ENCODE results near the gene EPHB1.

The EPHB1 gene

DNA sequence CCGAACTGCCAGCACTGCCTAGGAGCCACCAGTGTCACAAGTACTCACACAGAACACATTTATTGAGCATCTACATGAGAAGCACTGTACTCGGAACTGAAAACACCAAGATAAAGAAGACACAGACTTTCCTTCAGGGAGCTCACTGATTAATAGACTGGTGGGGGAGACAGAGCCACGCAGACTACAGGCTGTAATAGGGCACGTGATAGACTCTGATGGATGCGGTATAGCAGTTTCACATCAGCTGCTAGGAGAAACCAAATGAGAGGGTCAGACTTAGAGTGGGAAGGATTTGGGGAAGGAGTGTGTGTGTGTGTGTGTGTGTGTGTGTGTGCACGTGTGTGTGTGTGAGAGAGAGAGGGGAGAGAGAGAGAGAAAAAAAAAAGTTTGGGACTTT lies 12.1 kb downstream of the EPHB1 start:
- DNase-seq: no peak
- H3K27ac ChIP-seq: no peak overlapping the region
- TF ChIP-seq, protein P1, sequence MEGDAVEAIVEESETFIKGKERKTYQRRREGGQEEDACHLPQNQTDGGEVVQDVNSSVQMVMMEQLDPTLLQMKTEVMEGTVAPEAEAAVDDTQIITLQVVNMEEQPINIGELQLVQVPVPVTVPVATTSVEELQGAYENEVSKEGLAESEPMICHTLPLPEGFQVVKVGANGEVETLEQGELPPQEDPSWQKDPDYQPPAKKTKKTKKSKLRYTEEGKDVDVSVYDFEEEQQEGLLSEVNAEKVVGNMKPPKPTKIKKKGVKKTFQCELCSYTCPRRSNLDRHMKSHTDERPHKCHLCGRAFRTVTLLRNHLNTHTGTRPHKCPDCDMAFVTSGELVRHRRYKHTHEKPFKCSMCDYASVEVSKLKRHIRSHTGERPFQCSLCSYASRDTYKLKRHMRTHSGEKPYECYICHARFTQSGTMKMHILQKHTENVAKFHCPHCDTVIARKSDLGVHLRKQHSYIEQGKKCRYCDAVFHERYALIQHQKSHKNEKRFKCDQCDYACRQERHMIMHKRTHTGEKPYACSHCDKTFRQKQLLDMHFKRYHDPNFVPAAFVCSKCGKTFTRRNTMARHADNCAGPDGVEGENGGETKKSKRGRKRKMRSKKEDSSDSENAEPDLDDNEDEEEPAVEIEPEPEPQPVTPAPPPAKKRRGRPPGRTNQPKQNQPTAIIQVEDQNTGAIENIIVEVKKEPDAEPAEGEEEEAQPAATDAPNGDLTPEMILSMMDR (IDR thresholded peaks at IDR 0.05; ENCODE audit: low read depth, low read length, missing control alignments): no peak
- H3K4me3 ChIP-seq (ENCODE audit: low read depth, low read length): no peak overlapping the region
- no peaks in the 10 kb centered on the region for H3K27me3 ChIP-seq (replicated peaks)
- in situ Hi-C loops (cut with HindIII; ENCODE audit: low pct_ligation_motif_present, low sequenced_read_pairs): no loop called here
- H3K36me3 ChIP-seq (replicated peaks): no peaks in the 10 kb centered on the region

DNA sequence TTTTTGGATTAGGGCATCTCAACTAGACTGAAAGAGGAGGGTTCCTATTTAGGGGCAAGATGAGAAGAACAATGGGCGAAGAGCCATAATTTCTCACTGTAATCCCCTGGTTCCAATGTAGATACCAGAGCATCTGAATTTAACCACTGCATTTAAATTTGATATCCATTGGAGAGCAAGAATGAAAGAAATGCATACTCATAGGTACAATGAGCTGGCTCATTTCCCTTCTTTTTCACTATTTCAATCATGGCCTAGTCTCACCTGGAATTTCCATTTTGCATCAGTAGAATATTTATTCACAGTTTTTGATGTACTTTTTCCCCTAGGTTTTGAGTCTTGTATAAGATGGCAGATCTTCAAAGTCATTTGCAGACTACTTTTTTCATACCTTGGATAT lies 13.8 kb downstream of the EPHB1 start:
- no peak for DNase-seq
- no peak overlapping the region for H3K4me3 ChIP-seq (ENCODE audit: low read depth, low read length)

DNA sequence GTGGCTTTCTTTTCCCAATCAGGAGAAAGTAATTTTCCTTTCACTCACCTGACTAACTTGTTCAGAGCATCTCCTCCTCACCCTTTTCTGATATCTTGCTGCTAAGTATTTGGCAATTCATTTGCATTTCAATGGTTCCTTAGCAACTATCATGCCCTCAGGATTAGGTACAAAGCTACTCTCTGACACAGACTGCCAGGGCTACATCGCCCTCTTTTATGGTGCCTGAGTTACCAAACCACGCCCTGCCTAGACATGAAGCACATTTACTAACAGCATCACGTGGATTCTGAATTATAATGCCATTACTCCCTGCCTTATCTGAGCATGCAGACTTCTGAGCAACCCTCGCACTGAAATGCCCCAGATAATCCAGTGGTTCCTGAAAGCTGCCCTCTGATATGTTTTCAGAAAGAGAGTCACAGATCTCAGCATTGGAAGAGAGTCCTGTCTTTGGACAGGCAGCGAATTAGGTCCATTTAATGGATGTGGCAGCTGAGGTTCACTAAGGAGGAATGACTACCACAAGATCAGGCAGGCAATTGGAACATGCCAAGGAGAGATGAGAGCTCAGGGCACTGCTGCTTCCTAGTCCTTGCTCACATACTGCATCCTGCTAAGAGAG lies 14.5 kb downstream of the EPHB1 start:
- Histone ChIP-seq H3K4me3 (ENCODE audit: low read depth, low read length) (no peak overlapping the region), H3K27ac (no peak overlapping the region), H3K36me3 (replicated peaks) (no peaks in the 10 kb centered on the region), H3K27me3 (replicated peaks) (no peaks in the 10 kb centered on the region)
- in situ Hi-C loops (cut with HindIII; ENCODE audit: low pct_ligation_motif_present, low sequenced_read_pairs): no loop called here
- TF ChIP-seq, protein P1 (IDR thresholded peaks at IDR 0.05; ENCODE audit: low read depth, low read length, missing control alignments): no peak
- no peak for DNase-seq

More for the DNA sequence above, 13.8 kb downstream of the EPHB1 start:
- no peaks in the 10 kb centered on the region for H3K36me3 ChIP-seq (replicated peaks)
- H3K27ac ChIP-seq: no peak overlapping the region
- no peaks in the 10 kb centered on the region for H3K27me3 ChIP-seq (replicated peaks)
- TF ChIP-seq, protein P1 (IDR thresholded peaks at IDR 0.05; ENCODE audit: low read depth, low read length, missing control alignments): no peak
- in situ Hi-C loops (cut with HindIII; ENCODE audit: low pct_ligation_motif_present, low sequenced_read_pairs): no loop called here

DNA sequence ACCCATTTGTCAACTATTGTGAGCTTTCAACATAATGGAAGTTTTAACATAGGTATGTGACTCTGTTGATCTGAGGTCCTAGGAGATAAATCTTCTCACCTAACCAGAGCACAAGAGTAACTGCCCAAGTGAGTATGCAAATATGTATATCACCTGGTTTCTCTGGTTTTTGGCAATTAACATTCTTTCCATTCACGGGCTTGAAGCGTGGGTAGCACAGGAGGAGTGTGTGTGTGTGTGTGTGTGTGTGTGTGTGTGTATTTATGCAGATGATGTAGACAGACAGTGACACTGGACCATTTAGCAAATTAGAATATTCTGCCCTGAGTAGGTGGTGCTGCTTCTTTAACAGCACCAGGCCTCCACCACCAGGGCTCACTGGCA lies 15.0 kb downstream of the EPHB1 start:
- TF ChIP-seq, protein P1 (IDR thresholded peaks at IDR 0.05; ENCODE audit: low read depth, low read length, missing control alignments): no peak
- H3K36me3 ChIP-seq (replicated peaks): no peaks in the 10 kb centered on the region
- H3K4me3 ChIP-seq (ENCODE audit: low read depth, low read length): no peak overlapping the region
- H3K27ac ChIP-seq: no peak overlapping the region
- H3K27me3 ChIP-seq (replicated peaks): no peaks in the 10 kb centered on the region
- DNase-seq: no peak
- in situ Hi-C loops (cut with HindIII; ENCODE audit: low pct_ligation_motif_present, low sequenced_read_pairs): no loop called here

DNA sequence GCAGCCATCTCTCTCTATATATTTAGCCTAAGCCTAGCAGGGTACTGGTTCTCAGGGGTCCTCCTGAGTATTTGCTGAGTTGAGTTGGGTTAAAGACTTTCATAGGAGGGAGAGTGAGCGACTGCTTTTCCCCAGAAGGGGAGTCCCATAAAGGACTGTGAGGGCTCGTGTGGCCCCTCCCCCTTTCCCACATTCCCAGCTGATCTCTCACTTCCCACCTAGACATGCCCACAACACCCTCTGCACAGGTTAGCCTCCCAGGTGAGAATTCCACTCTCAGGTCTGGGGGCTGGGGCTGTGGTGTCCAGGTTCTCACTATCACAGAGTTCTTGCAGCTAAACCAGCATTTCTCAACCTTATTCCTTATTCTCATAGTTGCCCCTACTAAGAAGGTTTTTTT lies 15.8 kb downstream of the EPHB1 start:
- Histone ChIP-seq H3K27ac (no peak overlapping the region), H3K27me3 (replicated peaks) (no peaks in the 10 kb centered on the region), H3K4me3 (ENCODE audit: low read depth, low read length) (no peak overlapping the region), H3K36me3 (replicated peaks) (no peaks in the 10 kb centered on the region)
- in situ Hi-C loops (cut with HindIII; ENCODE audit: low pct_ligation_motif_present, low sequenced_read_pairs): no loop called here
- DNase-seq: no peak
- TF ChIP-seq, protein P1 (IDR thresholded peaks at IDR 0.05; ENCODE audit: low read depth, low read length, missing control alignments): no peak

DNA sequence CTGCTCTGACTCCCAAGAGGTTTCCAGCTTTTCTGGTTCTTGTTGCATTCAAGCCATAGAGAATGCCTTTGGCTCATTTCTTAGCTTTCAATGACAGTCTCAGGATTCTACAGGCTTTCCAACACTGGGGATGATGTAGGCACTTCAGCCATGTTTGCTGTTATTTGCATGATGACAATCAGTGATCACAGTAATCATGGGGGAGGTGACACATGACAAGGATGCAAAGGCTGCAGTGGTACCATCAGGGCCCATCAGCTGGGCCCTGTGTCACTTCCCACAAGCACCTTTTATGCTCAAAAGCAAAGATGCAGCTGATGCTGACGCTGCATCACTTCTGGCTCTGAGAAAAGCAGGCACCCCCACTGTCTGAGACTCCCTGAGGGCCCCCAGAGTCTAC lies 18.6 kb downstream of the EPHB1 start:
- DNase-seq: no peak
- H3K4me3 ChIP-seq (ENCODE audit: low read depth, low read length): no peak overlapping the region
- H3K27ac ChIP-seq: no peak overlapping the region
- H3K27me3 ChIP-seq (replicated peaks): no peaks in the 10 kb centered on the region
- no peaks in the 10 kb centered on the region for H3K36me3 ChIP-seq (replicated peaks)
- TF ChIP-seq, protein P1 (IDR thresholded peaks at IDR 0.05; ENCODE audit: low read depth, low read length, missing control alignments): no peak
- in situ Hi-C loops (cut with HindIII; ENCODE audit: low pct_ligation_motif_present, low sequenced_read_pairs): no loop called here

Measured in brain microvascular endothelial cell (primary cell).